ENCODE data around the gene BCAS3. TPM values are rescaled to one million over a fixed set of nuclear protein-coding genes. Genes with fewer than 3 reads are reported as not detected.

Gene BCAS3
- total RNA-seq, 4 donors from 2014 or later, result 21.7 to 42.2 (median 23.0) TPM

DNA sequence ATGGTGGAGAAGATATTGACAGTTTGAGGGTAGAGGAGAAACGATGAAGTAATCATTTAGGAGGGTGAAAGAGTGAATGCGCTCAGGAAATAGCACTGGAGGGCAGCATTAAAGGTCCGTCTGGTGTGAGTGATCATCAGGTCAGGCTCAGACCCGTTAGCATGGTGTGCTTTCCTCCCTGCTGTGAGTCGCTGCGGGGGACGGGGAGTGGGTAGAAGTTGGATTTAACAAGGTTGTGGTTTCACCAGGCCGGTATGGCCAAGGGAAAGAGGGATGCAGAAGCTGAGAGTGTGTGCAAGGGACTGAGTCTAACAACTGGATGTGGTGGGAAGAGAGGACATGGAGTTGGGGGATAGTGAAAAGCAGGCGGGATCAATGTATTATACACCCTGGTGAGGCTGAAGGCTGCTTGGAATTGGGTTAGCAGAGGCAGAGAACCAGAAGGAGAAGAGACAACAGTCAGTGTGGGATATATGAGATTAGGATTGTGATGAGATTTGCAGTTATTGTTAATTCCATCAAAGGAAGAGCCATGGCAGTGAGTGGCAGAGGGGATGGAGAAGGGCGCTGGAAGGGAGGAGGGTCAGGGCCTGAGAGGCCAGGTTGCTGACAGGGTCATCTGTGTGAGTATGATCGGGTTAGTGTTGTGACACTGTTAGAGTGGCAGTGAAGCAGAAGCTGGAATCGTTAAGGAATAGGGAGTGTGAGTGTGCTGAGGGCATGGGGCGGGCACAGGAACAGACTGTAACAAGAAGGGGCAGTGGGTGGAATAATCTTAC is 663.0 kb downstream of the BCAS3 start:
- TF ChIP-seq CTCF (IDR thresholded peaks at IDR 0.05; ENCODE audit: low read depth), result no peak

GRCh38 chr17:61343576-61343975 is 665.9 kb downstream of the BCAS3 start:
- TF ChIP-seq CTCF (IDR thresholded peaks at IDR 0.05; ENCODE audit: low read depth), result no peak

GRCh38 chr17:61345061-61345460 is 667.4 kb downstream of the BCAS3 start:
- TF ChIP-seq CTCF (IDR thresholded peaks at IDR 0.05; ENCODE audit: low read depth), result no peak

DNA sequence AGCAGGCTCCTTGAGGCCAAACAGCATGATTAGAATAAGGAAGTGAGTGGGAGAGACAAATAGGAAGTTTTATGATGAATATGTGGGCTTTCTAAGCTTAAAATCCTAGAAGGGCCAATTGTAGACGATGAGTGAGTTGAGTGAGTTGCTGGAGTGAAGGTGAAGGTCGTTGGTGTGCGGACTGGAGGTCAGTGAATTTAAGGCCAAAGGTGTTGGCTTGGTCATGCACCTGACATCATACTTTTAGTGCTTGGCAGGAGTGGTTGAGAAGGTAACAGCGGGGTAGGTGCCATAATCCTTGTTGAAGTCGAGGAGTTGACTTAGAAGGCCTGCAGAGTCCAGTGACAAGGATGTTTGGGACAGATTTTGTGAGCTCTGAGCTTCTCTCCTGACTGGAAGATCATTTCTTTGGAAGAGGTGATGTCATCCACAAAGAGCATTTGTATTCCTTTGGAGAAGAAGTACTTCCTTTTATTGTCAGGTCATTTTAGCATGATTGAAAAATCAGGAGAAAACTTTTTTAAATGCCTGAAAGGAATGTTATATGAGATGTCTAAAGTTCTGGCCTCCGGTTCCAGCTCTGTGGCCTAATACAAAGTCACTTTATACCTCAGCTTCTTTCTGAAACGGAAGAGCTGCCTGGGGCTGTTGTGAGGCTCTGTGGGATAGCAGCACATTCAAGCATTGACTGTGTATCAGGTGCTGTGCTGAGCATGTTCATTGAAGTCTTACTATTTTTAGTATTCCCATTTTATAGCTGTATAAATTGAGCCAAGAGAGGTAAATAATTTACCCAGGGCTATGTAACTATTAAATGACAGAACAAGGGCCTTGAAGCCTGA is 668.4 kb downstream of the BCAS3 start:
- no peak for TF ChIP-seq CTCF (IDR thresholded peaks at IDR 0.05; ENCODE audit: low read depth)

DNA sequence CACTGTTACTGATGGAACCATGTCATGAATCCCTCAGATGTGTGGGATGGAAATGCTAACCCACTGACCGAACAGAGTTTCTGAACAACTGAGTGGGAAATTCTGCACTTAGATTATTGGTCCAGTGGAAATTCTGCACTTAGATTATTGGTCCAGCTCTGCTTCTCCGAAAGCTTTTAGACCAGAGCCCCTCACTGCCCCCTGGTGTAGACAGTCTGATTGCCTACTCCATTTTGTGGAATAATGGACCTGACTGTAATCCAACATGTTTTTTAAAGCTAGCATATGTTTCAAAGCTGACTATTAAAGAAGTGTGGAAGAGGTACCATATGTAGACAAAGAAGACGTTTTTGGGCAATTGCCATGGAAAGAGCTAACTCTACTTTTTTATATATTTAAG is 671.7 kb downstream of the BCAS3 start:
- no peak for TF ChIP-seq CTCF (IDR thresholded peaks at IDR 0.05; ENCODE audit: low read depth)

- no peak for TF ChIP-seq CTCF (IDR thresholded peaks at IDR 0.05; ENCODE audit: low read depth)
Observed at GRCh38 chr17:61351745-61352407, 674.2 kb downstream of the BCAS3 start.

- TF ChIP-seq CTCF (IDR thresholded peaks at IDR 0.05; ENCODE audit: low read depth), result no peak
Observed at GRCh38 chr17:61352408-61352770, 674.7 kb downstream of the BCAS3 start.
